CD4-positive, alpha-beta T cell treated with Interleukin-6 at 100 ng/mL for 8 hours (primary cell): Measurements from ENCODE around the gene PEX5L.

Experiments
- DNase-seq: peaks from one replicate; pipeline ENCODE4 v3.0.0-alpha.2; 2020; ENCODE audit warnings: mixed read lengths, low spot score

Gene PEX5L

DNA sequence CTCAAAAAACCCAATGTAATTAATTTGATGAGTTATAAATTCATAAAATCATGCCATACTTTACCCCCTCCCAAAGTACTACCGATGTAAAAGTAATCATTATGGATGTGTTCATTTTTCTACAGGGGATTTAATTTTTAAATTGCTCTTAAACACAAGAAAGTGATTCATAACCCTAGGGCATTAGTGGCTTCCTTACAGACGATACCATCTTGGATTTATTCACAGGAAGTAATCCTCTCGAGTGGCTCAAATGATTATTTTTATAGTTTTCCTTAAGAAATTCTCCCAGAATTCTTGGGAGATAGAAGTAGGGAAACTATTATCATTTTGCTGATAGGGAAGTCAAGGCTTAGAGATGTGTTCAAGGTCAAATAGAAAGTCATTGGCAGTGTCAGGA, 80.9 kb downstream of the PEX5L start:
- no peak for DNase-seq

DNA sequence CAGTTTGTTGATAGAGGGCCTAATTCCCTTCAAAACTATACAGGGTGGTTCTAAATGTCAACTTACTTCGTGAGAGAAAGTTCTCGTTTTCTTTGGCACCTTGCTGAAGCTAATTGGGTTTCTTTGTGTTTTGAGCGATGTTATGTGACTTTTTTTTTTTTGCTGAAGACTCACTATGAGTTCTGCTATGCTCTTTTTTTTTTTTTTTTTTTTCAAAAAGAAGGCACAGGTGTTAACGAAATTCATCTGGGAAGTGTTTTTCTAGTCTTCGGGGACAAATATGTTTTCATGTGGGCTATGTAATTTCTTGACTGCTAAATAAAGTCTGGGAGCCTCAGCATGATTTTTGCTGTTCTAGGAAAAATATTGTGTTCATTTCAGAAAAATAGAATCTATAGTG, 81.5 kb downstream of the PEX5L start:
- DNase-seq: no peak

DNA sequence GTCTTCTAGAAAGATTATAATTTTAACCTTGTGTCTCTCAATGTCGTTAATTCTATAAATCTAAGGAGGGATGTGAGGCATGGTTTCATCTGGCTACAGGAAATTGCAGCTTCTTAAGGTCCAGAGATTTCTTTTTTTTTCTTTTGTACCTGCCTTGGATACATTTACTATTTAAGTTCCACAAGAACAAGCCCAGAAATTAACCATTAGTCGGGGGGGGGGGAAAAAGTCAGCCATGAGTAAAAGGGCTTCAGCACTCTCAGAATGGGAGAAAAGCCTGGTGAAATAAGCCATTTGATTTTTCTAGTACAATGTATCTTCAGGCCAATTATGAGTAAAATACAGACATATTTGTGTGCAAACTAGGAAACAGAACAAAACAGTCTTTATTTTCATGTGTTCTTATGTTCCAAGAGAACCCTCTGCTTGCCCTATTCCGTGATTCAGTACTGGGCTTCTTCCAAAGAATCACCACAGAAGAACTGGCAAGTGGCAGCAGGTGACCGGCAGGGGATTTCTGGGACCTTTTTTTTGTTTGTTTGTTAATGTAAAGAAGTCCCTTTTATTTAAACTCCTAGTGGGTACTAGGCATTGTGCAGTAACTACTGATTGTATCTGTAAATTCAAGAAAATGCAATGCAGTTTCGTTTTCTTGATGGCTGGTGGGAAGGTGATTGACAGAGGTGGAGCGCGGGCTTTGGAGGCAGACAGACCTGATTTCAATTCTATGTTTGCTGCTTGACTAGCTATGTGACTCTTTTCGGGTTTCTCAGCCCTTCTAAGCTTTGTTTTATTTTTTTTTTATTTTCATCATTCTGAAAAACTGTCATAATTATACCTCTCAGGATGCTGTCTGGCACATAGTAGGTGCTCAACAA, 82.5 kb downstream of the PEX5L start:
- DNase-seq: no peak

DNA sequence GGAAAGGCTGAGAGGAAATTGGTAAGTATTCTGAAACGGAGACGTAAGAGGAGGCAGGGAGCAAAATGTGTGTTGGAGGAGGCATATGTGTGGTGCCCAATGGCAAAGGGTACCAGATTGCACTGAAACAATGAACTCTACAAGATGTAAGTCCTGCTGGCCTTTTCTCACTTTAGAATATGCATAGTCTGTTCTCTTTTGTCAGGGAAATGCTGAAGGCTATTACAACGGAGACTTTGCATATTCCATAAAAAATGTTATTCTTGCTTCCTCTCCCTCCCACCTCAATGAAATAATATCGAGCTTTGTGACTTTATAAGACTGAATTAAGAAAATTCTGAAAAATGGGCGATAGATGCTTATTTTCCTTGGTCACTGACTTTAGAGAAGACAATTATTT, 85.9 kb downstream of the PEX5L start:
- DNase-seq: no peak

DNA sequence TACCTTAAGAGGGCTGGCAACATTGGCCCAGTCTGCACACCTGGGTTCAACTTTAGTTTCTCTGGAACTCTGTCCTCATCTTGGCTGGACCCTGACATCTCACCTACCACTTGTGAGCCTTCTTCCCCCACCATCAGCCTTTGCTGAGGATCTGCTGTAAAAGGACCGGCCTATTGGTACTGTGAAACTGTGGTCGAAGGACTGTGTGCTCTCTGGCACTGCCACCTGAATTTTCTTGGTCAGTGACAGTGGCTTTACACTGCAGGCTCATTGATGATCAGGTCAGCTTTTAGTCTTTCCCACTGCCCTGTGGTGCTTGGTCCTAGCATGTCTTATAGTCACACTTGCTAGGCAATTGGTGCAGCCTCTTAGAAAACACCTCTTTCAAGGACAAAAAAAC, 86.9 kb downstream of the PEX5L start:
- DNase-seq: no peak

DNA sequence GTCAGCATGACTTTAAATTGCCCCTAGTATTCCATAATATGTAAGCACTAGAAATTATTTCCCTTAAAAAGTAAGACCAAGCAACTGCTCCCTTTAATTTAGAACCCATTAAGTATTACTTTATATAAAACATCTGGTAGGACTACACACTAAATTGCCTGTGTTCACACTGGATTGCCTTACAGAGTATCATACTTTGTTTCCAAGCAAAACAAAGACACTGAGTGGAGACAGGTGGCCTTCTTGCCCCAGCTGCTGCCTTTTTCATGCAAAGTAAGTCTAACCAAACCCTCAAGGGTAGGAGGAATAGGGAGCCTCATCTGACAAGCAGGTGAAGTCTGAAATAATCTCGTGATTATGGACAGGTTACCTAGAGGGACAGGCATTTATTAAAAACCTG, 87.3 kb downstream of the PEX5L start:
- DNase-seq: no peak

DNA sequence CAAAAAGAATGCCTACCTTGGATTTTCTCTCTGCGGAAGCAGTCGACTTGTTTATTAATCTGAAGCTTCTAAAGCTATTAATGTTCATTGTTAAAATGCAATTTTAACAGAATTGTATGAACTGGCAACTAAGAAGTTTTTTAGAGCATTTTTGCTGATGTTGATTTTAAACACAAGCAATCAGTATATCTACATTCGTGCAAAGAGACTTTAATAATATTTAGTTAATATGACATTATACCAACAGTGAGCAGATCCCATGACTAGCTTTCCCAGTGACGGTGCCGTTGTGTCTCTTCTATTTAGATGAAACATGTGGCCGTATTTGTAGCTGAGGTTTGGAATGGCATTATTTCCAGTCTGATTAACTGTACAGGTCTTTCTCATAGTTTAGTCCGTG, 88.0 kb downstream of the PEX5L start:
- no peak for DNase-seq

DNA sequence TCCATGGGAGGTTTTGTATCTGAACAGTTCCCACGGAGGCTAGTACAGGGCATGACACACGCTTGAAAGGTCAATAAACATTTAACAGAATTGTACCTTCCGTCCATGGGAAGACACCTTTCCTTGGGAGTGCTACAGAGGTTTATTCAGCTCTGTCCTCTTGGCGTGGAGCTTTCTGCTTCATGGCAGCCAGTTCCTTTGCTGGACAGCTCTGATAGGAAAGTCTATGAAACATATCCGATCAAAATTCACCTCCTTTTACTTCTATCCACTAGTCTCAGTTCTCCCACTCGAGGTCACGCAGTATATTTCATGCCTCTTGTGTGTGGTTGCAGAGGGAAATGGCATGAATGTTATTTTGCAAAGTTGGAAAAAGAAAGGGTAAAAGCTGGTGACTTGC, 91.2 kb downstream of the PEX5L start:
- DNase-seq: no peak

DNA sequence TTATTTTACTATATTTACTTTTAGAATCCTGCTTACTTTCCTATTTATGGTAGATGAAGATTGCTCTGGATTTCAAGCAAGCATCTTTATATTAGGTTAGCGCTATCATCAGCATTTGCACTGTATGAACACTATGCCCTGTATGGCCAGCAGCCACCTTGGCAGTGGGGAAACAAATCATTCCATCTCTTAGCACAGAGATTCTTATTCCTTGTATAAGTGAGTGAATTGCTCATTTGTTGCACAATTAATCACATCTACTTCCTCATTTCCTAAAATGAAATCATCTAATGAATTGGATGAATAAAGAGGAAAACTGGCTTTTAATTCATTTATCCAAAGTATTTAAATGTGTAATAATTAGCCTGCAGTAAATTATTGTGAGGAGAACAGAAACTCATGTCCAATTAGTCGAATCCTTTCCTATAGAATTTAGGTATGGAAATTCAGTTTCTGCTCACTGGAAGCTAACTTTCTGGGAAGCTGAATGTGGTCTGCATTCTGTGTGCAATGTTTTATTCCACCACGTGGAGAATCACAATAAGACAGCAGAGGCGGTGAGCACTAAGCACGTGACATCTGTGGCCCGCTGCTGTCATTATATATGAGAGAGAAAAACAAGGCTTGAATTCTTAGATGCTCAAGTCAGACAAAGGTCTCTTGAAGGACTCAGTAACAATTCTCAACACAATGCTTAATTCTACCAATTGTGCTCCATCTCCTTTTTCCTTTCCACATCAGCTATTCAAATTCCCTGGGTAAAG, 93.4 kb downstream of the PEX5L start:
- DNase-seq: no peak

DNA sequence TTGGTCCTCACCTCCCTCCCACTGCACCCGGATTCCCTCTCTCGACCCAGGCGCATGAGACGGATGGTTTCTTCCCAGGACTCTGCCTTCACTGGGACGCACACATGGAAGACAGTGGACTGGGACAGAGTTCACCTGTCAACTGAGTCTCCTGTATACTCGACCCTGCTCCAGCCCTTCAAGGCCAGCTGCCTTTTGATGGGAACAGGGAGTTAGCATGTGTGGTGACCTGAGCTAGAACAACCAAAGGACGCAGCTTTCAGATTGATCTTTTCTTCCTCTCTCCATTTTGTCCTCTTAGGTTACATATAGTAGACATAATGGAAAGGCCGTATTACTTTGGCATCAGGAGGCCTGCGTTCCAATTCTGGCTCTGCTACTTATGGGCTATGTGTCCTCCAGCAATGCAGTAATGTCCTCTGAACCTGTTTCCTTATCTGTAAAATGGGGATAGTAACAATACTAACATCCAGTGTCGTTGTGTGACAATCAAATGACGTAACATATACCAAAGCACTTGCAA, 94.1 kb downstream of the PEX5L start:
- DNase-seq: no peak

DNA sequence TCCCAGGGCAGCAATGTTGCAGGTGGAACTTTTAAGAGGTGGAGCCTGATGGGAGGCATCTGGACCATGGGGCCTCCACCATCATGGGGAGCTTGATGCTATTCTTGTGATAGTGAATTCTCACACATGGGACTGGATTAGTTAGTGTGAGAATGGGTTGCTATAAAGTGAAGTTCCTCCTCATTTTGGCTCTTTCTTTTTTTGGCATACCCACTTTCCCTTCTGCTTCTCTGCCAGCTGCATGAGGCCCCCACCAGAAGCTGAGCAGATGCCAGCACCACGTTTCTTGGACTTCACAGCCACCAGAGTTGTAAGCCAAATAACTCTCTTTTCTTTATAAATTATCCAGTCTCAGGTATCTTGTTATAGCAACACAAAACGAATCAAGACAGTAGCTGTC, 101.0 kb downstream of the PEX5L start:
- no peak for DNase-seq

DNA sequence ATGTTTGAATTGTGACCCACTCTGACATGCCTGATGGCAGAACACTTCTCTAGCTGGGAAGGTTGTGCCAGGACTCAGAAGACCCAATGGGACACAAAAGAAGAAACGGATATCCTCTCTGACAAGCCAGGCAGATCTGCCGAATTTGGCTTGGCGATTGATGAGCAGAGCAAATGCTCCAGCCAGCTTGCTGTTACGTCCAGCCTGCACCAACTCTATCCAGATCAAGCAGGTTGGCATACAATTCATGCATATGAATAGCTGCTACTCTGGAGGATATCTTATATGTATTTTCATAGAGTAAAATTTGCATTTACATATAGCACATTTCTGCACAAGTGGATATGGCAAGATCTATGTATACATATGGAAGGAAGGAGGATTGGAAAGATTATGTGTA, 102.8 kb downstream of the PEX5L start:
- DNase-seq: no peak

DNA sequence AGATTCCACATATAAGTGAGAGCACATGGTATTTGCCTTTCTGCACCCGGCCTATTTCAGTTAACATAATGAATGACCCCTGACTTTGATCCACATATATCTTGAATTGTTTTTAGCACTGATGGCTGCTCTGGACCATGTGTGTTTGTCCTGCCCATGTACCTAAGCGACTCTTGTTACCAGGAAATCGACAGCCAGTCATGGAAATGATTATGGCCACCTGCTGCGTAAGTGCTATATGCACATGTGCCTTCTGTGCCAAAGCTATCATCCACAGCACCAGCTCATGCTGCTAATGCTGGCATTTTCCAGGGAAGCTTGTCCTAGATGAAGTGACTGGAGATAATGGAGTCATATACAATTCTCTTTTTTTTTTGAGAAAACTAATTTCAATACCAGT, 103.7 kb downstream of the PEX5L start:
- DNase-seq: no peak

DNA sequence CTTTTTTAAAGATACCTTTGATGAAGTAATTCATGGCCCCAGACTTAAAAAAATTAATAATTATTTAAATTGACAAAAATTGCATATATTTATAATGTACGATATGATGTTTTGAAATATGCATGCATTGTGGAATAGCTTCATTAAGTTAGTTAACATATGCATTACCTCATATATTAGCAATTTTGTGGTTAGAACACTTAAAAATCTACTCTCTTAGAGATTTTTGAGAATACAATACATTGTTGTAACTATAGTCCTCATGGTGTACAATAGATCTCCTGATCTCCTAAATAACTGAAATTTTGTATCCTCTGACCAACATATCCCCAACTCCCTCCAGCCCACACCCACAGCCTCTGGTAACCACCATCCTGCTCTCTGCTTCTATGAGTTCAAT, 104.1 kb downstream of the PEX5L start:
- no peak for DNase-seq

DNA sequence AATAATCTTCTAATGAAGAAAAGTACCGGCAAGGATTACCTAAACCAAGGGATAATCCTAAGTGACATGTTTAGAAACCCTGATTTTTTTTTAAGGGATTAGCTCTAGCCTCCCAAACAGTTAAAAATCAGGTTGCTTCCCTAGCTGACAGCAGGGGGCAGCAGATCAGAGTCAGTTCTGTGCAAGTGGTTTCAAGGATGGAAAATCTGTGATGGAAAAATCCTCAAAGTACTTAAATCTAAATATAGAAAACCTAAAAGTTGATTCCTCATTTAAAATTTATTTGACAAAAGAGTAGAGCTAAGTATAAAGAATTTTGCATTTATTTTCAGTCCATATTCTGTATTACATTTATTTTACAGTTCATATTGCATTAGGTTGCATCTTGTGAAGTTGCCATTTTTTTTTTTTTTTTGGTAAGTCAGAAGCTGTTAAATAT, 107.6 kb downstream of the PEX5L start:
- peak; percentile 26 for DNase-seq

DNA sequence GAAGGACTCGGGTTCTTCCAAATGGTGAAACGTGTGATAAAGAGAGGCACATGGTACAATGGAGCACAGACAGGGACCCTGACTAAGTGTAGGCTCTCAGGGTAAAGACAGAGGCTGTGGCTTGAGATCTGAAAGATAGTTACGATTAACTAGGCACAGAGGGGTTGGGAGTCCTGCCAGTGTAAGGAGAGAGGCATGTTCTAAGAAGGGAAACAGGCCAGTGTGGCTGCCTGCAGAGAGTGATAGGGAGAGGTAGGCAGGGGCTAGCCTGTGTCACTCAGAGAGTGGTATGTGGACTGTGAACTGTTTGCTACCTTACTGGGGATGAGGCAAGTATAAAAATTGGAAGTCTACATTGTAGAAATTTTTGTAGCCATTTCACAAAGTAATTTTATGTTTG, 109.5 kb downstream of the PEX5L start:
- DNase-seq: no peak

DNA sequence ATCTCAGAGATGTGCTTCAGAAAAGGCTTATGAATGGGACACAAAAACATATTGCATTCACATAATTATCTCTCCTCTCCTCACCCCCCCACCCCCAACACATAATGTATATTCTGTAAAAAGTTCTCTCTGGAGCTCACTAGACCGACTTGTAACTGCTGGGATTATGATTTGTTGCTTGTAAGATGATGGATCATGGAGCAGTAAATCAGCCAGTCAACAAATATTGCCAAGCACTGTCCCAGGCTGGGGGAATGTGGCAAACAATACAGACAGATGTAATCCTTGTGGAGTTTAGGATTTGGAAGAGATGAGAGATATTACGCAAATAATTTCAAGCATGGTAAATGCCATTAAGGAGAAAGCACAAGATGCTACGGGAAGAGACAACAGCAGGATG, 114.8 kb downstream of the PEX5L start:
- no peak for DNase-seq

DNA sequence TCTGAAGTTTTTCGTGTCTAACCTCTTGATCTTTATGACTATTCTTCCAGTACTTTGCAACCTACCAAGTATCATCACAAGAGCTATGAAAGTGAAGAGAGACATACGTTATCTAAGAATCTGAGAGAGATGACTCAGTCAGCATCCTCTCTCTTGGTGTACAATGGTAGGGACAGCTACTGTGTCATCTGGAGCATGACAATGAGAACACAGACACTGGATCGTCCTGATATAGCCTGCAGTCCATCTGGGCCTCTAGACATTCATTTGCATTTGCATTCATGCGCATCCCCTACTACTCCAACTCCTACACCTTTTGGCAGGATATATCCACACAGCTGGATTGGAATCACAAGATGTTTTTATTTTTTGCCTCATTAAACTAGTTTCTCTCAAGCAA, 115.2 kb downstream of the PEX5L start:
- no peak for DNase-seq

DNA sequence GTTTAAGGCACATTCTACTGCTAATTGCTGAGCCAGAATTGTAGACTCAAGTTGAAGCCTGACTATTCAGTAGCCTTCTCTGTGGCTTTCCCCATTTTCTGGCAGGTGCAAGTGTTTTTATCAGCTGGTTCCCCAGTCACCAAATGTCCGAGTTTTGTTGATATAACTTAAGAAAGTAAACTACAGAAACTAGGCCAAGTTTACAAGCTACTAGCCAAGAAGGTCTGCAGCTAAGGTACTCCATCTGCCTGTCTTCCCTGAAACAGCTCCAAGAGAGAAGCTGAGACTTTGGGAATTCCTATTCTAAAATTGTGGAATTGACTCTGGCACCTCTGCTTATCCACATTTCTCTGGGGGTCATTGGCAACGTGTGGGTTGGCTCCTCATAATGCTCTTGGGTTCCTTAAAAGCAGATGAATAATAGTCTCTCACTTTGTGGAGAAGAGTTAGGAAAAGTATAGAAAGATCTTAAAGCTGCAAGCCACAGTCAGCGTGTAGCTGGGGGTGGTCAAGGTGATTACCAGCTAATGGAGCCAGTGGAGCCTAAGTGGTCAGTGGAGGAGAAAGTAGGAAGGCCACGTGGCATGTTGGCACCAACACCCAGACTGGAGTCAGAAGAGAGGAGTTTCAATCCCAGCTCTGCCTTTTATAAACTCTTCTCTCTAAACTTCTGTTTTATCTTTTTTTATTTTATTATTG, 128.8 kb downstream of the PEX5L start:
- no peak for DNase-seq

DNA sequence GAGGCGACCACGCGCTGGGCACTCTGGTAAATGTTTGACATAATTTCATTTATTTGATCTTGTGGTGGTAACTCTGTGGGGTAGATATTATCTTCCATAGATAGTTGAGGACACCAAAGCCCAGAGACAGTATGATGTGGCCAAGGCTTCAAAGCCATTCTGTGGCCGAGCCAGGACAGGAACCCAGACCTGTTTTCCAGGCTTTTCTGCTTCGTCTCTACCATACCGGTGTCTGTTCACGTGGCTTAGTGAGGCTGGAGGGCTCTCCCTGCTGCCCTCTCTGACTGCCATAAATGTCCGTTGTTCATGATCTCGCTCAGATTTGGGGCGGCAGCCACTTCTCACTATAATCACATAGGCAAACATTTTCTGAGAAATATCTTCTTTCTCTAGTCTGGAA, 134.7 kb downstream of the PEX5L start:
- DNase-seq: no peak

DNA sequence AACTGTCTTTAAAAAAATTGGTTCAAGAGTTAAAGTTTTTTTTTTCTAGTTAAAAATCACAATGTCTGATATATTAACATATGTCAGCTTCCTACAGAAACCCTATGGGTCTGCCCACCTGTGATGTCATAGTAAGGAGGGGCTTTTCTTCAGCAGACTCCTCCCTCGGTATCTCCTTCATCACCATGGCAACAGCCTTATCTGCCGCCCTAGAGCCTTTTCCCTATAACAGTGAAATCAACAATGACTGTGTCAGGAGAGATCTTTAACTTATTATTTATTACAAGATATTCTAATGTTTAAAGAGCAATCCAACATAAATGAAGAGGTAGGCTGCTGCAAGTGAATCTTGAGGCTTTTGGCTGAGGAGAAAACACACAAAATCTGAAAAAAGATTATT, 138.7 kb downstream of the PEX5L start:
- no peak for DNase-seq

DNA sequence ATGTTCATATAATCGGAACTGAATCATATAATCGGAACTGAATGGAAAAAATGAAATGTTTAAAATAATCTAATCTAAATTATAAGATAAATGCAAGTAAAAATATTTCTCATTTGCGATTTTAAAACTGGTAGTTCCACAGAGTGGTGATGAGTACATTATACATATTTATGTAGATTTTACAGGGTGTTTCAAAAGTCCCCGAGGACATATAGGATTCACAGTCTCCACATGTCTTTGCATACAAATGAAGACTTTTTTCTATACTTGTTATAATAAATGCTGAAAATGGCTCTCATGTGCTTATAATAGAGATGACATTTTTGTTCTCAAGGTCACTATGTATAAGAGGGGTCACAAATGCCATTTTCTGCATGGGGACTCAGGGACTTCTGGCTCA, 139.5 kb downstream of the PEX5L start:
- DNase-seq: no peak

DNA sequence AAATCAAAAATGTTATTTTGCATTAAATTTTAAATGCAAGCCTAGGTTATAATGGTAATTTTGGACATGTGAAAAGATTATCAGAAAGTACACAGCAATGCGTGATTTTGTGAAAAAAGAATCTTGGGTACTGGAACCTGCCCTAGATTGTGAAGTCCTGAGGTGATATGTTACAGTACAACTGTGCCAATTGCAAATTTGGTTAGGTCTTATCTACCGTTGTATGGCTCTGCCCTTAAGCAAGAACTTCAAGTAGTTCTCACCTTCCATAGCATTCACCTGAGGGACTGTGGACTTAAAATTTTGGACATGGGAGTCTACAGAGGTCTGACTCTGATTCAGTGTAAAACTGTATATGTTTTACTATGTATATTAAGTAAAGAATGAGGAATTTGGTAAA, 140.2 kb downstream of the PEX5L start:
- no peak for DNase-seq
